Stimulated activated CD8-positive, alpha-beta memory T cell treated with anti-CD3 and anti-CD28 coated beads, Interleukin-7, amount 100 ng/mL, for 48 hours (primary cell): Measurements from ENCODE around the gene TRAFD1.
A peak's percentile ranks its signal among the peaks of the same experiment; 100 is the strongest.
"Not testable (repeated sequence)": the region's sequence is repeated elsewhere in the genome, so short reads cannot be mapped to it uniquely, and the experiment has no call there.

Experiments used
- DNase-seq, 2 donors: peaks; one replicate each; pipeline ENCODE4 v3.0.0-alpha.2; 2020; ENCODE audit warnings: low read depth in 1 of 2; ENCODE audit errors: extremely low read depth in 1 of 2

TRAFD1 gene

GRCh38 chr12:112125250-112125999, at the start of gene TRAFD1:
Gene TRAFD1 (plus strand): TSS chr12:112125560. CDS start chr12:112130523, 4,963 bp downstream.
- peak; percentile 97 to 99 for DNase-seq

- DNase-seq: no peak
Measured at GRCh38 chr12:112087055-112087850, 38.1 kb upstream of the TRAFD1 start.

- DNase-seq: no peak
Measured at GRCh38 chr12:112087851-112088250, 37.5 kb upstream of the TRAFD1 start.

- DNase-seq: no peak
Measured at GRCh38 chr12:112091563-112091962, 33.8 kb upstream of the TRAFD1 start.

- DNase-seq: no peak
Measured at GRCh38 chr12:112096070-112096469, 29.3 kb upstream of the TRAFD1 start.

- DNase-seq: peak in 1 of 2 donors; percentile 40
Measured at GRCh38 chr12:112096667-112097066, 28.7 kb upstream of the TRAFD1 start.

- DNase-seq: no peak
Measured at GRCh38 chr12:112097641-112098040, 27.7 kb upstream of the TRAFD1 start.

- DNase-seq: not testable (repeated sequence)
Measured at GRCh38 chr12:112100500-112100899, 24.9 kb upstream of the TRAFD1 start.

- no peak for DNase-seq
Measured at GRCh38 chr12:112102127-112102526, 23.2 kb upstream of the TRAFD1 start.

GRCh38 chr12:112102746-112103145, 22.6 kb upstream of the TRAFD1 start:
- DNase-seq: not testable (repeated sequence)

- no peak for DNase-seq
Measured at GRCh38 chr12:112103758-112104503, 21.4 kb upstream of the TRAFD1 start.

- DNase-seq: no peak
Measured at GRCh38 chr12:112105891-112106290, 19.5 kb upstream of the TRAFD1 start.

GRCh38 chr12:112107306-112108201, 17.8 kb upstream of the TRAFD1 start:
- DNase-seq: no peak

- DNase-seq: peak; percentile 73 to 83
Measured at GRCh38 chr12:112108202-112109079, 16.9 kb upstream of the TRAFD1 start, which contains the start of gene NAA25. Gene NAA25 (minus strand): TSS chr12:112108783. CDS start chr12:112108773, 10 bp downstream.

- DNase-seq: not testable (repeated sequence)
Measured at GRCh38 chr12:112110787-112111662, 14.3 kb upstream of the TRAFD1 start.

GRCh38 chr12:112111931-112112330, 13.4 kb upstream of the TRAFD1 start:
- no peak for DNase-seq

- no peak for DNase-seq
Measured at GRCh38 chr12:112112409-112113133, 12.8 kb upstream of the TRAFD1 start.
